IMR-90 (cell line): ENCODE data around the gene PRKCE. TPM values are rescaled to one million over a fixed set of nuclear protein-coding genes. Genes with fewer than 3 reads are reported as not detected.

Experiments used
- ATAC-seq: fragments of 200-7000 bp; cut with Tn5 transposase; 2 replicates; pipeline ENCODE4 v1.9.1; 2020; ENCODE audit warnings: low read depth, mild to moderate bottlenecking, moderate library complexity
- BruUV-seq: library from RNA; stranded (reverse); fragments of 400-500 nt; replicated peaks from 2 replicates; lab custom pipeline; 2021; lab: Mats Ljungman, UMichigan
- CTCF ChIA-PET: fragments of 300-600 bp; formaldehyde crosslinking; extraction: SDS; loops from one replicate; lab custom pipeline; 2021; ENCODE audit warnings: antibody characterized with exemption; lab: Yijun Ruan, JAX
- POLR2A ChIA-PET: fragments of 300-600 bp; sonication (Branson Sonifier 250); formaldehyde crosslinking; loops from one replicate; lab custom pipeline; 2022; ENCODE audit warnings: antibody characterized with exemption; ENCODE audit not compliant: unreplicated experiment; lab: Charles Lee
- DNase-seq: peaks from one replicate; pipeline ENCODE4 v3.0.0; 2013
- H2AFZ ChIP-seq: replicated peaks from 2 replicates; pipeline ENCODE3; 2013; ENCODE audit warnings: low read length, mild to moderate bottlenecking; ENCODE audit not compliant: poor library complexity
- H2AK5ac ChIP-seq: 2 replicates; pipeline ENCODE4 v1.6.1; 2013; ENCODE audit warnings: low read depth, low read length, inconsistent platforms
- H2AK9ac ChIP-seq: replicated peaks from 2 replicates; pipeline ENCODE3; 2013; ENCODE audit warnings: mild to moderate bottlenecking, low read depth, low read length, moderate library complexity; ENCODE audit not compliant: poor library complexity
- H2BK120ac ChIP-seq: 2 replicates; pipeline ENCODE4 v1.6.1; 2013; ENCODE audit warnings: low read depth, low read length, inconsistent platforms
- H2BK15ac ChIP-seq: 3 replicates; pipeline ENCODE4 v1.6.1; 2013; ENCODE audit warnings: low read depth, low read length, inconsistent platforms
- H2BK20ac ChIP-seq: 2 replicates; pipeline ENCODE4 v1.6.1; 2013; ENCODE audit warnings: low read depth, mild to moderate bottlenecking, inconsistent platforms, low read length, moderate library complexity
- H2BK5ac ChIP-seq: 2 replicates; pipeline ENCODE4 v1.6.1; 2013; ENCODE audit warnings: mild to moderate bottlenecking, low read depth, low read length, inconsistent platforms; ENCODE audit not compliant: poor library complexity, severe bottlenecking
- H3K14ac ChIP-seq: replicated peaks from 2 replicates; pipeline ENCODE4 v1.6.1; 2013; ENCODE audit warnings: low read depth, low read length, inconsistent platforms
- H3K18ac ChIP-seq: 2 replicates; pipeline ENCODE4 v1.6.1; 2013; ENCODE audit warnings: low read depth, low read length, control low read depth
- H3K23ac ChIP-seq: 2 replicates; pipeline ENCODE4 v1.6.1; 2013; ENCODE audit warnings: low read depth, low read length, inconsistent platforms
- H3K27ac ChIP-seq: 2 replicates; pipeline ENCODE4 v1.5.1; 2013; ENCODE audit warnings: mild to moderate bottlenecking, control low read depth, low read length; ENCODE audit not compliant: insufficient read depth
- H3K27me3 ChIP-seq: 2 replicates; pipeline ENCODE4 v1.6.1; 2013; ENCODE audit warnings: low read length; ENCODE audit not compliant: control insufficient read depth, insufficient read depth
- H3K36me3 ChIP-seq: 2 replicates; pipeline ENCODE4 v1.6.1; 2013; ENCODE audit warnings: low read length, mixed read lengths; ENCODE audit not compliant: control insufficient read depth, insufficient read depth
- H3K4ac ChIP-seq: 2 replicates; pipeline ENCODE4 v1.6.1; 2013; ENCODE audit warnings: low read depth, low read length, inconsistent platforms
- H3K4me1 ChIP-seq: 2 replicates; pipeline ENCODE4 v1.6.1; 2013; ENCODE audit warnings: low read length, mixed read lengths; ENCODE audit not compliant: control insufficient read depth, insufficient read depth
- H3K4me2 ChIP-seq: 2 replicates; pipeline ENCODE4 v1.6.1; 2013; ENCODE audit warnings: low read depth, mild to moderate bottlenecking, control low read depth, low read length, moderate library complexity
- H3K4me3 ChIP-seq: 2 replicates; pipeline ENCODE4 v1.5.1; 2013; ENCODE audit warnings: low read depth, mild to moderate bottlenecking, control low read depth, low read length, moderate library complexity; ENCODE audit not compliant: insufficient read depth
- H3K56ac ChIP-seq: 2 replicates; pipeline ENCODE4 v1.6.1; 2013; ENCODE audit warnings: low read length, inconsistent platforms; ENCODE audit not compliant: insufficient read depth; ENCODE audit errors: extremely low read depth
- H3K79me1 ChIP-seq, 2 experiments: 2 replicates each; pipeline ENCODE4 v1.6.1; 2013; ENCODE audit warnings: low read length in 2 of 2, inconsistent platforms in 1 of 2, low read depth in 1 of 2
- H3K9ac ChIP-seq: 2 replicates; pipeline ENCODE4 v1.6.1; 2013; ENCODE audit warnings: low read depth, low read length, control low read depth
- H3K9me1 ChIP-seq: 2 replicates; pipeline ENCODE4 v1.6.1; 2013; ENCODE audit warnings: low read length, inconsistent platforms; ENCODE audit not compliant: insufficient read depth
- H3K9me3 ChIP-seq: 2 replicates; pipeline ENCODE4 v1.6.1; 2013; ENCODE audit warnings: low read length; ENCODE audit not compliant: control insufficient read depth, insufficient read depth
- H4K20me1 ChIP-seq: 2 replicates; pipeline ENCODE4 v1.6.1; 2013; ENCODE audit warnings: low read length, inconsistent platforms; ENCODE audit not compliant: insufficient read depth
- H4K5ac ChIP-seq: 2 replicates; pipeline ENCODE4 v1.6.1; 2013; ENCODE audit warnings: mild to moderate bottlenecking, low read depth, low read length, control low read depth
- H4K8ac ChIP-seq, 2 experiments: 2 replicates each; pipeline ENCODE4 v1.6.1; 2013; ENCODE audit warnings: low read depth in 2 of 2, low read length in 2 of 2, control low read depth in 1 of 2, inconsistent platforms in 1 of 2
- H4K91ac ChIP-seq: 2 replicates; pipeline ENCODE4 v1.6.1; 2013; ENCODE audit warnings: low read depth, low read length, inconsistent platforms; ENCODE audit not compliant: insufficient read depth
- FOS ChIP-seq: fragments of 150-350 bp; IDR thresholded peaks from 2 replicates; pipeline ENCODE4 v1.6.1; 2016; ENCODE audit warnings: low read depth, low read length
- MAFK ChIP-seq: IDR thresholded peaks from 2 replicates; pipeline ENCODE4 v1.6.1; 2012; ENCODE audit warnings: low read depth, low read length, improper control_type of control experiment
- MAZ ChIP-seq: IDR thresholded peaks from 2 replicates; pipeline ENCODE4 v1.6.1; 2012; ENCODE audit warnings: low read depth, mild to moderate bottlenecking, low read length, improper control_type of control experiment, moderate library complexity, borderline replicate concordance
- MXI1 ChIP-seq: IDR thresholded peaks from 2 replicates; pipeline ENCODE4 v1.6.1; 2012; ENCODE audit warnings: low read depth, mild to moderate bottlenecking, low read length, moderate library complexity, borderline replicate concordance
- POLR2A ChIP-seq: IDR thresholded peaks from 2 replicates; pipeline ENCODE4 v1.6.1; 2012; ENCODE audit warnings: mild to moderate bottlenecking, low read depth, low read length
- RAD21 ChIP-seq: IDR thresholded peaks from 2 replicates; pipeline ENCODE4 v1.6.1; 2012; ENCODE audit warnings: low read length, improper control_type of control experiment
- RCOR1 ChIP-seq: IDR thresholded peaks from 2 replicates; pipeline ENCODE4 v1.6.1; 2012; ENCODE audit warnings: mild to moderate bottlenecking, low read length, improper control_type of control experiment; ENCODE audit not compliant: insufficient replicate concordance
- SMC3 ChIP-seq: fragments of 150-350 bp; IDR thresholded peaks from 2 replicates; pipeline ENCODE4 v1.6.1; 2016; ENCODE audit warnings: low read depth, mild to moderate bottlenecking, antibody characterized with exemption, low read length, moderate library complexity
- WGBS, 2 experiments: methylation state at CpG; one replicate each; pipeline versions ENCODE4 v1.1.5 to v1.1.7; 2013; ENCODE audit warnings: missing lambda C conversion rate in 2 of 2; ENCODE audit not compliant: insufficient read length in 1 of 2; ENCODE audit errors: extremely low coverage in 2 of 2; 5-methylcytosine and 5-hydroxymethylcytosine counted together
- dilution Hi-C: fragments of 300-500 bp; cut with HindIII; formaldehyde crosslinking; loops from one replicate; pipeline ENCODE4 v1.14.3; 2018; ENCODE audit warnings: low sequenced_read_pairs; ENCODE audit not compliant: unreplicated experiment
- in situ Hi-C: fragments of 300-500 bp; cut with MboI; formaldehyde crosslinking; loops from 3 replicates; pipeline ENCODE4 v1.14.3; 2019; ENCODE audit warnings: low sequenced_read_pairs, inconsistent platforms, mixed read lengths
- intact Hi-C: fragments of 100-400 bp; cut with micrococcal nuclease; formaldehyde crosslinking; loops from 2 replicates; pipeline ENCODE4 v1.10.0; 2022
- polyA plus RNA-seq, 3 experiments: library from polyadenylated mRNA; depleted of rRNA; stranded (reverse); fragments of >200 nt; gene quantifications; 2 replicates each; pipeline ENCODE4 v1.2.3, GENCODE V29; 2012; ENCODE audit warnings: low replicate concordance in 1 of 3
- total RNA-seq: library from RNA; depleted of rRNA; stranded (reverse); fragments of >200 nt; gene quantifications from 2 replicates; pipeline ENCODE4 v1.2.3, GENCODE V29; 2012

PRKCE gene
- total and polyA plus RNA-seq, 2 of the 4 experiments (the other 2 are of a cell fraction), result 8.1 to 32.4 TPM

- dilution Hi-C loops, result no loop called here
- Histone ChIP-seq H3K56ac (no peak overlapping the region), H3K9ac (no peak overlapping the region), H3K9me3 (no peaks in the 10 kb centered on the region), H4K8ac (no peak overlapping the region), H2BK20ac (no peak overlapping the region), H4K5ac (no peak overlapping the region), H3K4me1 (peaks cover 32% of the 10 kb centered on the region), H2BK120ac (no peak overlapping the region), H4K91ac (no peak overlapping the region), H3K27ac (no peak overlapping the region), H2AFZ (no peak overlapping the region), H3K18ac (no peak overlapping the region), H3K14ac (no peak overlapping the region), H3K4me3 (no peak overlapping the region), H3K9me1 (peaks cover 23% of the 10 kb centered on the region), H3K23ac (no peak overlapping the region; the same call in 1 of the 2 replicates), H2BK5ac (no peak overlapping the region), H3K36me3 (no peaks in the 10 kb centered on the region), H3K27me3 (no peaks in the 10 kb centered on the region), H2AK9ac (no peak overlapping the region), H2AK5ac (no peak overlapping the region), H2BK15ac (no peak overlapping the region), H3K4me2 (peak overlapping the region; percentile 11; the same call in 1 of the 2 replicates), H4K20me1 (no peaks in the 10 kb centered on the region), H3K4ac (no peak overlapping the region), H3K79me1 (peaks cover 8 to 15% of the 10 kb centered on the region in 2 experiments; a peak in 3 of 4 replicates)
- no peak for DNase-seq
- no TSS peak for BruUV-seq
- TF ChIP-seq RAD21, result no peak
- no peak for TF ChIP-seq SMC3
- no peak for TF ChIP-seq POLR2A
- TF ChIP-seq MAFK, result no peak
- no peak for TF ChIP-seq RCOR1
- no peak for TF ChIP-seq MXI1
- TF ChIP-seq MAZ, result no peak
- TF ChIP-seq FOS, result no peak
- in situ Hi-C loops, result no loop called here
- ATAC-seq, result no peak
- POLR2A ChIA-PET, result no interaction called here
- intact Hi-C loops, result no loop called here
- CTCF ChIA-PET, result no interaction called here
- WGBS, 2 experiments, result 74% methylated on average over 6 of the region's 8 CpGs; no CpG with 5 or more reads in 1 of the 2 experiments
Measured at GRCh38 chr2:45891719-45892424, 240.4 kb downstream of the PRKCE start.
